K562 (cell line): ENCODE results near the gene MBD5. TPM values are rescaled to one million over a fixed set of nuclear protein-coding genes. Genes with fewer than 3 reads are reported as not detected.

ENCODE experiments used
- ATAC-seq: fragments of 200-7000 bp; cut with Tn5 transposase; 3 replicates; pipeline ENCODE4 v1.9.1; 2020; ENCODE audit warnings: moderate library complexity
- BruUV-seq: library from RNA; stranded (reverse); fragments of 400-500 nt; replicated peaks from 2 replicates; lab custom pipeline; 2021; lab: Mats Ljungman, UMichigan
- CTCF ChIA-PET: fragments of 300-600 bp; formaldehyde crosslinking; extraction: SDS; loops from one replicate; lab custom pipeline; 2021; ENCODE audit warnings: low intra/inter-chr PET ratio; lab: Yijun Ruan, JAX
- POLR2A ChIA-PET: fragments of 300-600, 350-650 bp; sonication (Branson Sonifier 250); formaldehyde crosslinking; extraction: SDS; loops from one replicate; lab custom pipeline; 2021; ENCODE audit warnings: antibody characterized with exemption, inconsistent platforms; lab: Yijun Ruan, JAX
- DNase-seq, 4 experiments: peaks; one replicate each; pipeline versions ENCODE4 v3.0.0 to v3.0.0-alpha.2; 2011 to 2018; ENCODE audit warnings: low spot score in 3 of 4, mixed read lengths in 3 of 4; ENCODE audit errors: extremely low read depth in 1 of 4
- FAIRE-seq: peaks from 2 replicates; lab custom pipeline; 2011; peaks lifted over from hg19 to GRCh38; lab: Jason Lieb, UNC
- H2AFZ ChIP-seq: 2 replicates; pipeline ENCODE4 v1.6.0; 2011; ENCODE audit warnings: low read depth, low read length, control low read depth, inconsistent platforms
- H3K27ac ChIP-seq: fragments of 200-600 bp; 3 replicates; pipeline ENCODE4 v1.8.0; 2011; ENCODE audit warnings: low read depth, mild to moderate bottlenecking, control low read depth, inconsistent platforms, low read length, moderate library complexity, mixed read lengths; ENCODE audit errors: extremely low read depth
- H3K27me3 ChIP-seq, 2 experiments: fragments of 300-600 bp in 1 of 2; 2 replicates in 1 of 2; 3 replicates in 1 of 2; pipeline versions ENCODE4 v1.6.0 to v1.8.0; 2011; ENCODE audit warnings: inconsistent platforms in 2 of 2, low read length in 2 of 2, mild to moderate bottlenecking in 1 of 2, mixed read lengths in 1 of 2, moderate library complexity in 1 of 2; ENCODE audit not compliant: control insufficient read depth in 2 of 2, insufficient read depth in 2 of 2
- H3K36me3 ChIP-seq: fragments of 300-600 bp; 3 replicates; pipeline ENCODE4 v1.8.0; 2011; ENCODE audit warnings: mild to moderate bottlenecking, low read length, inconsistent platforms; ENCODE audit not compliant: control insufficient read depth, insufficient read depth
- H3K4me1 ChIP-seq, 2 experiments: fragments of 200-600 bp in 1 of 2; replicated peaks in 1 of 2; 2 replicates in 1 of 2; 3 replicates in 1 of 2; pipeline versions ENCODE4 v1.5.1 to v1.8.0; 2011; ENCODE audit warnings: inconsistent platforms in 2 of 2, low read length in 2 of 2, mild to moderate bottlenecking in 1 of 2, mixed read lengths in 1 of 2, moderate library complexity in 1 of 2; ENCODE audit not compliant: control insufficient read depth in 2 of 2, insufficient read depth in 2 of 2
- H3K4me2 ChIP-seq: 2 replicates; pipeline ENCODE4 v1.6.1; 2011; ENCODE audit warnings: low read length, control low read depth, inconsistent platforms, mixed read lengths; ENCODE audit not compliant: insufficient read depth
- H3K4me3 ChIP-seq: fragments of 200-600 bp; sonication (generic), shearing (Covaris generic); 2 replicates; pipeline ENCODE4 v1.5.1; 2016; ENCODE audit warnings: control low read depth, inconsistent platforms
- H3K79me2 ChIP-seq: fragments of 200-600 bp; 3 replicates; pipeline ENCODE4 v1.8.0; 2011; ENCODE audit warnings: low read length, inconsistent platforms; ENCODE audit not compliant: control insufficient read depth, insufficient read depth
- H3K9ac ChIP-seq, 2 experiments: 2 replicates each; pipeline versions ENCODE4 v1.6.0 to v1.6.1; 2011; ENCODE audit warnings: low read depth in 2 of 2, low read length in 2 of 2, control low read depth in 1 of 2, inconsistent platforms in 1 of 2, mild to moderate bottlenecking in 1 of 2, mixed read lengths in 1 of 2; ENCODE audit not compliant: insufficient read depth in 1 of 2
- H3K9me1 ChIP-seq: one replicate; pipeline ENCODE4 v1.6.0; 2011; ENCODE audit warnings: inconsistent platforms, mild to moderate bottlenecking, low read length, moderate library complexity; ENCODE audit not compliant: control insufficient read depth, insufficient read depth
- H3K9me3 ChIP-seq: replicated peaks from 2 replicates; pipeline ENCODE4 v1.5.1; 2011; ENCODE audit warnings: low read depth, low read length, inconsistent platforms; ENCODE audit not compliant: control insufficient read depth, insufficient read depth
- H4K20me1 ChIP-seq: replicated peaks from 2 replicates; pipeline ENCODE4 v1.6.1; 2011; ENCODE audit warnings: low read length, inconsistent platforms, mixed read lengths; ENCODE audit not compliant: control insufficient read depth, insufficient read depth
- CBX5 ChIP-seq: IDR thresholded peaks from 2 replicates; pipeline ENCODE4 v1.6.1; 2014; ENCODE audit warnings: low read depth, borderline replicate concordance
- CTCFL ChIP-seq: IDR thresholded peaks from 2 replicates; pipeline ENCODE4 v1.6.1; 2011; ENCODE audit warnings: borderline replicate concordance, low read depth, mild to moderate bottlenecking, moderate library complexity, low read length; ENCODE audit not compliant: insufficient read depth, poor library complexity, severe bottlenecking
- JUND ChIP-seq, 2 experiments: IDR thresholded peaks; 2 replicates in 1 of 2; 3 replicates in 1 of 2; pipeline ENCODE4 v1.6.1; 2011; ENCODE audit warnings: borderline replicate concordance in 2 of 2, low read depth in 2 of 2, low read length in 2 of 2, improper control_type of control experiment in 1 of 2, missing biosample characterization in 1 of 2, missing genetic modification characterization in 1 of 2, missing genetic modification reagents in 1 of 2
- MAFF ChIP-seq: IDR thresholded peaks from 2 replicates; pipeline ENCODE4 v1.6.1; 2012; ENCODE audit warnings: low read length, improper control_type of control experiment
- MAFK ChIP-seq: IDR thresholded peaks from 2 replicates; pipeline ENCODE4 v1.6.1; 2011; ENCODE audit warnings: low read length, improper control_type of control experiment
- NEUROD1 ChIP-seq: fragments of 150-350 bp; IDR thresholded peaks from 2 replicates; pipeline ENCODE4 v1.6.1; 2014; ENCODE audit warnings: borderline replicate concordance, low read length, low read depth; ENCODE audit not compliant: partially characterized antibody
- NFE2 ChIP-seq: IDR thresholded peaks from 2 replicates; pipeline ENCODE4 v1.6.1; 2014; ENCODE audit warnings: antibody characterized with exemption, low read depth
- RNF2 ChIP-seq: sonication (generic); IDR thresholded peaks from 2 replicates; pipeline ENCODE4 v1.6.1; 2016
- ZBTB1 ChIP-seq: sonication (generic); formaldehyde crosslinking; IDR thresholded peaks from 2 replicates; pipeline ENCODE4 v1.8.1; 2023; ENCODE audit warnings: missing genetic modification reagents, low read depth, mild to moderate bottlenecking, borderline replicate concordance
- ZBTB17 ChIP-seq: fragments of 450-650 bp; formaldehyde crosslinking; IDR thresholded peaks from 2 replicates; pipeline ENCODE4 v1.4.0; 2020; ENCODE audit warnings: mild to moderate bottlenecking
- ZNF316 ChIP-seq: fragments of 450-650 bp; IDR thresholded peaks from 2 replicates; pipeline ENCODE4 v1.6.1; 2016
- ZZZ3 ChIP-seq: fragments of 450-650 bp; IDR thresholded peaks from 2 replicates; pipeline ENCODE4 v1.6.1; 2016; ENCODE audit warnings: antibody characterized with exemption, mild to moderate bottlenecking, moderate library complexity
- WGBS: fragments of 100-300 bp; shearing (Covaris generic); methylation state at CpG from one replicate; pipeline ENCODE4 v1.1.6; 2016; ENCODE audit warnings: low coverage, mixed read lengths; ENCODE audit not compliant: insufficient coverage; ENCODE audit errors: missing lambda C conversion rate; 5-methylcytosine and 5-hydroxymethylcytosine counted together
- in situ Hi-C: fragments of 300-500 bp; cut with MboI; formaldehyde crosslinking; loops from 4 replicates; pipeline ENCODE4 v1.15.0; 2018; ENCODE audit warnings: inconsistent platforms, mixed read lengths
- intact Hi-C: fragments of 100-400 bp; cut with micrococcal nuclease; formaldehyde crosslinking; loops from 2 replicates; pipeline ENCODE4 v1.14.2; 2022
- polyA plus RNA-seq, 8 experiments: library from polyadenylated mRNA; depleted of rRNA in 4 of 8; stranded (reverse) in 5 of 8; unstranded in 3 of 8; fragments of >200 nt; fragmentation: Nextera tagmentation in 2 of 8; fragmentation: Illumina TruSeq in 1 of 8; extraction: Ambion mirVana in 2 of 8; extraction: Trizol in 1 of 8; gene quantifications; 2 replicates each; pipeline versions ENCODE4 v1.2.1 to v1.2.3, GENCODE V29; 2011 to 2014; ENCODE audit warnings: inconsistent platforms in 1 of 8, missing spikeins in 1 of 8
- total RNA-seq, 7 experiments: library from RNA; depleted of rRNA in 6 of 7; stranded (reverse); fragments of >200 nt in 6 of 7; fragmentation: Illumina TruSeq in 2 of 7; extraction: Trizol in 2 of 7; gene quantifications; 2 replicates each; pipeline versions ENCODE4 v1.2.1 to v1.2.3, GENCODE V29; 2011 to 2021; ENCODE audit warnings: low replicate concordance in 1 of 7
- TF ChIP-seq, protein P1 (sequence below), 2 experiments: fragments of 450-650 bp; conservative IDR thresholded peaks; 2 replicates each; pipeline ENCODE4 v1.6.1; 2017; ENCODE audit warnings: mild to moderate bottlenecking in 2 of 2, moderate library complexity in 2 of 2
- TF ChIP-seq, protein P2 (sequence below): fragments of 250-450 bp; sonication (Bioruptor Pico); IDR thresholded peaks from 2 replicates; pipeline ENCODE4 v1.5.0; 2021

Gene MBD5
- total and polyA plus RNA-seq, 9 of the 15 experiments (the other 6 are each of a cell fraction or from before 2014, with no cell fraction given), result 3.4 to 14.5 (median 9.0) TPM

GRCh38 chr2:148253685-148254084, 232.8 kb downstream of the MBD5 start:
- no peak overlapping the region for H3K27ac ChIP-seq
- in situ Hi-C loops (no loop called here), intact Hi-C loops (no loop called here)
- ChIA-PET CTCF (no interaction called here), POLR2A (no interaction called here)
- H2AFZ ChIP-seq, result no peak overlapping the region
- 8% methylated on average over 6 of the region's 6 CpGs for WGBS
- H3K4me1 ChIP-seq, result no peaks in the 10 kb centered on the region
- H3K9me3 ChIP-seq, result peaks cover 6% of the 10 kb centered on the region
- ATAC-seq, result no peak
- no peak overlapping the region for H3K4me3 ChIP-seq
- H3K79me2 ChIP-seq, result no peaks in the 10 kb centered on the region
- H4K20me1 ChIP-seq, result no peaks in the 10 kb centered on the region
- peak in 1 of 4 experiments; percentile 11 for DNase-seq
- H3K4me2 ChIP-seq, result no peak overlapping the region
- BruUV-seq, result no TSS peak
- no peaks in the 10 kb centered on the region for H3K9me1 ChIP-seq
- H3K36me3 ChIP-seq, result no peaks in the 10 kb centered on the region
- no peak overlapping the region for H3K9ac ChIP-seq
- no peaks in the 10 kb centered on the region for H3K27me3 ChIP-seq
- FAIRE-seq, result no peak
- TF ChIP-seq, protein P1, sequence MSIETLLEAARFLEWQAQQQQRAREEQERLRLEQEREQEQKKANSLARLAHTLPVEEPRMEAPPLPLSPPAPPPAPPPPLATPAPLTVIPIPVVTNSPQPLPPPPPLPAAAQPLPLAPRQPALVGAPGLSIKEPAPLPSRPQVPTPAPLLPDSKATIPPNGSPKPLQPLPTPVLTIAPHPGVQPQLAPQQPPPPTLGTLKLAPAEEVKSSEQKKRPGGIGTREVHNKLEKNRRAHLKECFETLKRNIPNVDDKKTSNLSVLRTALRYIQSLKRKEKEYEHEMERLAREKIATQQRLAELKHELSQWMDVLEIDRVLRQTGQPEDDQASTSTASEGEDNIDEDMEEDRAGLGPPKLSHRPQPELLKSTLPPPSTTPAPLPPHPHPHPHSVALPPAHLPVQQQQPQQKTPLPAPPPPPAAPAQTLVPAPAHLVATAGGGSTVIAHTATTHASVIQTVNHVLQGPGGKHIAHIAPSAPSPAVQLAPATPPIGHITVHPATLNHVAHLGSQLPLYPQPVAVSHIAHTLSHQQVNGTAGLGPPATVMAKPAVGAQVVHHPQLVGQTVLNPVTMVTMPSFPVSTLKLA (conservative IDR thresholded peaks at IDR 0.05), result no peak
- 0 out of 2 replicates have a peak, but pooled peaks have one; percentile 25 for TF ChIP-seq ZNF316
- no peak for TF ChIP-seq RNF2
- peak; percentile 89; the same call in 1 of the 2 replicates for TF ChIP-seq CBX5
- TF ChIP-seq ZBTB17, result no peak
- TF ChIP-seq NFE2, result peak; percentile 53
- TF ChIP-seq ZBTB1, result no peak
- no peak for TF ChIP-seq CTCFL
- TF ChIP-seq, protein P2, sequence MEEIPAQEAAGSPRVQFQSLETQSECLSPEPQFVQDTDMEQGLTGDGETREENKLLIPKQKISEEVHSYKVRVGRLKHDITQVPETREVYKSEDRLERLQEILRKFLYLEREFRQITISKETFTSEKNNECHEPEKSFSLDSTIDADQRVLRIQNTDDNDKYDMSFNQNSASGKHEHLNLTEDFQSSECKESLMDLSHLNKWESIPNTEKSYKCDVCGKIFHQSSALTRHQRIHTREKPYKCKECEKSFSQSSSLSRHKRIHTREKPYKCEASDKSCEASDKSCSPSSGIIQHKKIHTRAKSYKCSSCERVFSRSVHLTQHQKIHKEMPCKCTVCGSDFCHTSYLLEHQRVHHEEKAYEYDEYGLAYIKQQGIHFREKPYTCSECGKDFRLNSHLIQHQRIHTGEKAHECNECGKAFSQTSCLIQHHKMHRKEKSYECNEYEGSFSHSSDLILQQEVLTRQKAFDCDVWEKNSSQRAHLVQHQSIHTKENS (CRISPR knock-in tag), result no peak
- TF ChIP-seq MAFF, result 0 out of 2 replicates have a peak, but pooled peaks have one; percentile 2
- TF ChIP-seq JUND (IDR thresholded peaks at IDR 0.05; ENCODE audit: borderline replicate concordance, low read depth, low read length), result no peak
- no peak for TF ChIP-seq JUND (tag; IDR thresholded peaks at IDR 0.05; ENCODE audit: borderline replicate concordance, low read depth, low read length)
- TF ChIP-seq NEUROD1, result no peak
- TF ChIP-seq ZZZ3, result no peak
- TF ChIP-seq MAFK, result peak; percentile 18; the same call in 1 of the 2 replicates
